Erythroblast (primary cell): ENCODE results near the gene TMEM214.

Source experiments
- GATA1 ChIP-seq: IDR thresholded peaks from 2 replicates; pipeline ENCODE4 v1.6.1; 2011; ENCODE audit warnings: low read depth, mild to moderate bottlenecking, control low read depth, low read length, moderate library complexity
- POLR2A ChIP-seq: IDR thresholded peaks from 2 replicates; pipeline ENCODE4 v1.6.1; 2011; ENCODE audit warnings: mild to moderate bottlenecking, low read length

- no peak for TF ChIP-seq POLR2A
- no peak for TF ChIP-seq GATA1
These were observed 23.7 kb upstream of the TMEM214 start for GRCh38 chr2:27009083-27009482.
